ENCODE data around the gene TNIK. TPM values are rescaled to one million over a fixed set of nuclear protein-coding genes. Genes with fewer than 3 reads are reported as not detected.

Gene TNIK
- total RNA-seq, 1 experiment from 2014 or later = 14.8 TPM

DNA sequence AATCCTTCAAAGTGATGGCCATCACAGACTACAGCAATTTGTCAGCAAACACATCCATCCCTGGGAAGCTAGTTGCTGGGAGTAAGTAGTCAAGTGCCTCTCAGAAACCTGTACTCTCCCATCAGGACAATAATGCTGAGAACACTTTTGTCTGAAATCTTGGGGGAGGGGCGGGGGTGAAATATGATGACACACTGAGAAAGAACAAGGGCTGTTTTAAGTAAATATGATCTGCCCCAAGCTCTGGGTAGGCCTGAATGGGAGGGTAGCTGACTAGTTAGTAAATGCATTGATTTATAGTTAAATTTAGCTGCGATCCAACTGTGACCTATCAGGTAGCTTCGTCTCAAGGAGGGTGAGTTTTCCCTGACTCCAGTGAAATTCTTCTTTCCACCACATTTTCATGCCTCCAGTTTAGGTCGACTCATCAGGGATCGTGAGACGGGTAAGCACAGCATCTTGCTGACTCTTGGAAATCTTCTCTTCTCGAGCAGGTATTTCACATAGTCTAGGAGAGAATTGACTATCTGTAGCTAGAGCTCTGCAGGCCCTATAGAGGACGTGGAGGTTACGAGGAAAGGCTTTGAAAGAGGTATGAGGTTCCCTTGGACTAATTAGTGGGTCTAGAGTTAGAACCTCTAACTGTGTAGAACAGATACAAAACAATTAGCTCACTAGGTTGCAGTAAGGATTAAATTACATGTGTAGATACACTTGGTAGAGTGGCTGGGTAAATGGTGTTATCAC, 220.3 kb downstream of the TNIK start:
- Histone ChIP-seq H3K4me1 (no peaks in the 10 kb centered on the region), H3K27ac (no peak overlapping the region), H3K36me3 (no peaks in the 10 kb centered on the region), H3K27me3 (no peaks in the 10 kb centered on the region), H3K4me3 (no peak overlapping the region), H3K9me3 (replicated peaks) (no peaks in the 10 kb centered on the region)
- no peak for DNase-seq

- no peaks in the 10 kb centered on the region for H3K36me3 ChIP-seq
- no peaks in the 10 kb centered on the region for H3K9me3 ChIP-seq (replicated peaks)
- no peak overlapping the region for H3K27ac ChIP-seq
- no peak overlapping the region for H3K4me3 ChIP-seq
- no peak for DNase-seq
- no peaks in the 10 kb centered on the region for H3K4me1 ChIP-seq
- H3K27me3 ChIP-seq = no peaks in the 10 kb centered on the region
Observed at GRCh38 chr3:171237009-171237385, 223.2 kb downstream of the TNIK start.

GRCh38 chr3:171236265-171237008, 223.8 kb downstream of the TNIK start:
- Histone ChIP-seq H3K36me3 (no peaks in the 10 kb centered on the region), H3K4me1 (no peaks in the 10 kb centered on the region), H3K27ac (no peak overlapping the region), H3K27me3 (no peaks in the 10 kb centered on the region), H3K4me3 (no peak overlapping the region), H3K9me3 (replicated peaks) (no peaks in the 10 kb centered on the region)
- DNase-seq = no peak

- Histone ChIP-seq H3K4me3 (no peak overlapping the region), H3K36me3 (no peaks in the 10 kb centered on the region), H3K27me3 (no peaks in the 10 kb centered on the region), H3K4me1 (no peaks in the 10 kb centered on the region), H3K9me3 (replicated peaks) (no peaks in the 10 kb centered on the region), H3K27ac (no peak overlapping the region)
- no peak for DNase-seq
Observed at GRCh38 chr3:171234298-171235010, 225.8 kb downstream of the TNIK start.

DNA sequence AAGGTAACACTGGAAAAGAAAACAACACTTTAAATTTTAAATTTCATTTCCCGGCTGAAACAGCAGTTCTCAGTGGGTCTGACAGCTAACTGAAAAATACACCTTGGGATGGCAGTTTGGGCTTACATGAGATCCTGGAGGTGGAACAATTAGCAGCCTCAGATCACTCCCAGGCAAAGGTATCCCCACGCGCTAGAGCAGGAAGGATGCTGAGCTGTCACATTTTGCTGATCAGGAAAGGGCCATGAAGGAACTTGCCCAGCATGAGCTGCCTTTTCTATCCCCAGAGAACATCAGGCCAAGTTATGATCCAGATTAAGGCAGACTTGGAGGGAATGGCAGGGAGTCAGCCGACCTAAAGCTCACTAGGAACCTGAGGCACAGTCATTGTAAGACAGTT, 228.8 kb downstream of the TNIK start:
- no peak overlapping the region for H3K27ac ChIP-seq
- no peaks in the 10 kb centered on the region for H3K4me1 ChIP-seq
- DNase-seq = no peak
- no peak overlapping the region for H3K4me3 ChIP-seq
- H3K36me3 ChIP-seq = no peaks in the 10 kb centered on the region
- no peaks in the 10 kb centered on the region for H3K27me3 ChIP-seq
- no peaks in the 10 kb centered on the region for H3K9me3 ChIP-seq (replicated peaks)

- no peaks in the 10 kb centered on the region for H3K27me3 ChIP-seq
- H3K36me3 ChIP-seq = no peaks in the 10 kb centered on the region
- DNase-seq = no peak
- no peak overlapping the region for H3K27ac ChIP-seq
- H3K4me3 ChIP-seq = no peak overlapping the region
- no peaks in the 10 kb centered on the region for H3K4me1 ChIP-seq
- no peaks in the 10 kb centered on the region for H3K9me3 ChIP-seq (replicated peaks)
Observed at GRCh38 chr3:171230865-171231264, 229.3 kb downstream of the TNIK start.

DNA sequence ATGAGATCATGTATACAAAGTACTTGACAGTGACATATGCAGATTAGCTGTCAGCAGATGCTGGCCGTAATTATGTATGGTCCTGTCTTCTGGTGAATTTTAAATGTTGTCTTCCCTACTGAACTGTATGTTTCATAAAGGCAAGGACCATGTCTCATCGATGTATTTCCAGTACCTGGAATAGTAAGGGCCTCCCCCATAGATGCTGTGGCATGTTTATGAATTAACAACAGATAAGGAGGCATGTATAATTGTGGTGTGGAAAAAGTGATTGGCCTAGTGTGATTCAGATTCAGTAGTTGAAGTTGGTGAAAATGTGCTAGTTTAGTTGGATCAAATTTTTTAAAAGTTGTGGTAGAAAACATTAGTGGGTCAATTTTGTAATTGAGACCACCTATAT, 231.0 kb downstream of the TNIK start:
- Histone ChIP-seq H3K9me3 (replicated peaks) (no peaks in the 10 kb centered on the region), H3K27ac (no peak overlapping the region), H3K4me1 (no peaks in the 10 kb centered on the region), H3K27me3 (no peaks in the 10 kb centered on the region), H3K36me3 (no peaks in the 10 kb centered on the region), H3K4me3 (no peak overlapping the region)
- no peak for DNase-seq

- no peaks in the 10 kb centered on the region for H3K9me3 ChIP-seq (replicated peaks)
- no peak overlapping the region for H3K27ac ChIP-seq
- no peaks in the 10 kb centered on the region for H3K4me1 ChIP-seq
- H3K4me3 ChIP-seq = no peak overlapping the region
- no peaks in the 10 kb centered on the region for H3K27me3 ChIP-seq
- no peak for DNase-seq
- no peaks in the 10 kb centered on the region for H3K36me3 ChIP-seq
Observed at GRCh38 chr3:171228240-171228639, 232.0 kb downstream of the TNIK start.

DNA sequence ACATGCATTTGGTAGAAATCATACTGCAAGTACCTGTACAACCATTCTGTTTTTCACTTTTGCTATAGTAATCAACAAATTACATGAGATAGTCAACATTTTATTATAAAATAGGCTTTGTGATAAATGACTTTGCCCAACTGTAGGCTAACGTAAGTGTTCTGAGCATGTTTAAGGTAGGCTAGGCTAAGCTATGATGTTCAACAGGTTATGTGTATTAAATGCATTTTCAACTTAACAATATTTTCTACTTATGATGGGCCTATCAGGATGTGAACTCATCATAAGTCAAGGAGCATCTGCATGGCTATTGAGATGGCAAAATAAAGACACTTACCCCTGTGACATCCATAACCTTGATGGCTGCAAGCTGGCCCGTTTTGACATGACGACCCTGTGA, 232.4 kb downstream of the TNIK start:
- Histone ChIP-seq H3K4me1 (no peaks in the 10 kb centered on the region), H3K27ac (no peak overlapping the region), H3K9me3 (replicated peaks) (no peaks in the 10 kb centered on the region), H3K27me3 (no peaks in the 10 kb centered on the region), H3K36me3 (no peaks in the 10 kb centered on the region), H3K4me3 (no peak overlapping the region)
- DNase-seq = no peak

DNA sequence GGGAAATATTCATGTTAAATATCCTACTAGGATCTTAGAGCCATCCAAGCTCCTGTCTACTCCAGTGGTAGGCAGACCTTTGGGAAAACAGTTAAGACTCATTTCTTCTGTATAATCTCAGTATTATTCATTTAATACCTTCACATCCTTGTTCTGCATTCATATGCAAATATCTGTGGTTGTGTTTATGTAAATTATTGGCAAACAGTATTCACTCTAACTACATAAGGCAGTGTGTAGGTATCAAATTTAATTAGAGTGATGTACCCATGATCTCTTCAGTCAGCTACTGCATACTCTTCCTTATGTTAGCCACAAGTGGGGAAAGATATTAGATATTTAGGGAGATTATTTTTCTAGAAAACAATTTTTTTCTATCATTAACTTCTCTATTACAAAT, 232.8 kb downstream of the TNIK start:
- Histone ChIP-seq H3K27me3 (no peaks in the 10 kb centered on the region), H3K4me1 (no peaks in the 10 kb centered on the region), H3K4me3 (no peak overlapping the region), H3K9me3 (replicated peaks) (no peaks in the 10 kb centered on the region), H3K36me3 (no peaks in the 10 kb centered on the region), H3K27ac (no peak overlapping the region)
- DNase-seq = no peak

- no peaks in the 10 kb centered on the region for H3K4me1 ChIP-seq
Observed at GRCh38 chr3:171226794-171227193, 233.4 kb downstream of the TNIK start.

DNA sequence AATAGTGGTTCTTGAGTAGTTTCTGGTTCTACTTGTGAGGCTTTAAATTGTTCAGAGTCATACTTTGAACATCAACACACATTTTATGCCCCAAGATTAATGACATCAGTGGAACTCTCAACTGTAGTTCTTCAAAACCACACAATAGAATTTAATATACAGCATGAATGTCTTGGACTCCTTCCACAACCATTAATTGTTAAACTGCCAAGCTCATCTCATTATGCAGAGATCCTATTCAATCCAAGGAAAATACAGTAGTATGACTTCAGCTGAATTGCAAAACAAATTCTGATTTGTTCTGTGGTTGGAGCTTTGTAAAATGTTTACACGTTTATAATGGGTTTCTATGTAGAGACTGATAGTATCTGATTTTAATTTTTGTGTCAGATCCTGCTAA, 234.5 kb downstream of the TNIK start:
- H3K9me3 ChIP-seq (replicated peaks) = no peaks in the 10 kb centered on the region
- H3K4me1 ChIP-seq = no peaks in the 10 kb centered on the region
- no peak for DNase-seq
- no peaks in the 10 kb centered on the region for H3K27me3 ChIP-seq
- H3K36me3 ChIP-seq = no peaks in the 10 kb centered on the region
- no peak overlapping the region for H3K4me3 ChIP-seq
- H3K27ac ChIP-seq = no peak overlapping the region

More at GRCh38 chr3:171226794-171227193, 233.4 kb downstream of the TNIK start:
- no peak for DNase-seq
- H3K36me3 ChIP-seq = no peaks in the 10 kb centered on the region
- no peak overlapping the region for H3K27ac ChIP-seq
- no peak overlapping the region for H3K4me3 ChIP-seq
- no peaks in the 10 kb centered on the region for H3K27me3 ChIP-seq
- no peaks in the 10 kb centered on the region for H3K9me3 ChIP-seq (replicated peaks)

DNA sequence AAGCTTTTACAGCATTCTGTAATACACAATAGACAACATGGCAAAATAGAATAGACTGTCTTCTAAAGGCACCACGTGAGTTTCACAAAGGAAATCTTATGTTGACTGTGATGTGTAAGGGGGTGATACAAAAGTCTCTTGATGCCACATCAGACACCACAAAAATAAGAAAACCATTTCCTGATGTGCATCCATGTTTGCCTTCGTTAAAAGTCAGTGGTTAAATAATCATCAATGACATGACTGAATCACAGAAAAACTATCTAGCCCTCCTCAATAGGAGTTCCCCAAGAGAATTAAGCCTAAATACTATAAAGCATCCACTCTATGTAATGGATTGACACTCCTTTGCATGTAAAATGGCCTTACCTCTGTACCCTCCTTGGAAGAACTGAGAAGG, 235.0 kb downstream of the TNIK start:
- no peaks in the 10 kb centered on the region for H3K9me3 ChIP-seq (replicated peaks)
- H3K27ac ChIP-seq = no peak overlapping the region
- no peaks in the 10 kb centered on the region for H3K4me1 ChIP-seq
- H3K27me3 ChIP-seq = no peaks in the 10 kb centered on the region
- DNase-seq = no peak
- no peak overlapping the region for H3K4me3 ChIP-seq
- H3K36me3 ChIP-seq = no peaks in the 10 kb centered on the region

DNA sequence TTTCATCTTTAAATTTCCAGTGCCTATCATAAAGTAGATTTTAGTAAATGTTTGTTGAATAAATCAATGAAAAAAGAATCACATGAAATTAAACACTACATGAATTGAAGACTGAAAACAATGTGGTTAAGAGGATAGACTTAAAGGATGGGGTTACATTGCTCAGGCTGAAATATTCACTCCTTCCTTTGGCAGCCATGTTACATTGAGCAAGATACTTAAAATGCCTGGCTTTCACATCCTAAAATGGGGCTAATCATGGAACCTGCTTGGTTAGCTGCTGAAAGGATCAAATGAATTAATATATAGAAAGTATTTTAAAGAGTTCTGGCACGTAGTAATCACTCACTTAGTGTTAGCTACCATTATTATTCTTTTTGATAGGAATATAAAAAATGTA, 236.8 kb downstream of the TNIK start:
- no peak overlapping the region for H3K4me3 ChIP-seq
- H3K27me3 ChIP-seq = no peaks in the 10 kb centered on the region
- H3K36me3 ChIP-seq = no peaks in the 10 kb centered on the region
- DNase-seq = no peak
- H3K9me3 ChIP-seq (replicated peaks) = no peaks in the 10 kb centered on the region
- no peaks in the 10 kb centered on the region for H3K4me1 ChIP-seq
- no peak overlapping the region for H3K27ac ChIP-seq

GRCh38 chr3:171222995-171223394, 237.2 kb downstream of the TNIK start:
- Histone ChIP-seq H3K27me3 (no peaks in the 10 kb centered on the region), H3K36me3 (no peaks in the 10 kb centered on the region), H3K9me3 (replicated peaks) (no peaks in the 10 kb centered on the region), H3K4me3 (no peak overlapping the region), H3K27ac (no peak overlapping the region), H3K4me1 (no peaks in the 10 kb centered on the region)
- no peak for DNase-seq
